Measurements from ENCODE around the gene ST3GAL5. TPM values are rescaled to one million over a fixed set of nuclear protein-coding genes. Genes with fewer than 3 reads are reported as not detected.

ST3GAL5 gene
- total RNA-seq, 1 donor from 2014 or later: 46.5 TPM

DNA sequence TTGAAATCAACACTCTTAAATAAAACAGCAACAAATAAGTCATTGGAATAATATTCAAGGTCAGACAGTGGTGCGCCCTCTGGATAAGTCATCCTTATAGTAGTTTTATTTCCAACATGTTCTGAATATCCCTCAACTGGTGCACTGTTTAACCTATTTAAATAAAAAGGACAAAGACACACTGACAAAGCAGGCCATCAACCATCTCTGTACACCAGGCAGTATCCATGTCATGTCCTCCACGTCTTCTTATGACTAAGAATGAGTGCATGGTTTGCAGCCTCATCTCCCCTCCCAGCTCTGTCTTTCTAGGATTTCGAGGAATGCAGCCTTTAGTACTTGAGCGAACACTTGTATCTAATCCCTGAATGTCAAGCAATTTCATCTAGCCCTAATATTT lies 42.4 kb downstream of the ST3GAL5 start:
- Mint-ChIP-seq H3K27ac (ENCODE audit: unreplicated experiment) (no peak overlapping the region), H3K4me1 (ENCODE audit: low read depth, unreplicated experiment) (no peaks in the 10 kb centered on the region)
- DNase-seq: no peak

GRCh38 chr2:85844486-85844885 lies 44.3 kb downstream of the ST3GAL5 start:
- Mint-ChIP-seq H3K27me3 (ENCODE audit: unreplicated experiment) (no peaks in the 10 kb centered on the region), H3K4me1 (ENCODE audit: low read depth, unreplicated experiment) (peaks cover under 1% of the 10 kb centered on the region), H3K9me3 (ENCODE audit: unreplicated experiment) (no peaks in the 10 kb centered on the region), H3K27ac (ENCODE audit: unreplicated experiment) (no peak overlapping the region), H3K36me3 (ENCODE audit: unreplicated experiment) (peaks cover 8% of the 10 kb centered on the region), H3K4me3 (ENCODE audit: unreplicated experiment) (no peak overlapping the region)
- DNase-seq: no peak
- no peak for TF ChIP-seq CTCF (IDR thresholded peaks at IDR 0.05; ENCODE audit: partially characterized antibody, unreplicated experiment)

More for the DNA sequence above, 42.4 kb downstream of the ST3GAL5 start:
- no peak for TF ChIP-seq CTCF (IDR thresholded peaks at IDR 0.05; ENCODE audit: partially characterized antibody, unreplicated experiment)
- H3K4me3 Mint-ChIP-seq (ENCODE audit: unreplicated experiment): no peak overlapping the region
- peaks cover 8% of the 10 kb centered on the region for H3K36me3 Mint-ChIP-seq (ENCODE audit: unreplicated experiment)
- H3K27me3 Mint-ChIP-seq (ENCODE audit: unreplicated experiment): no peaks in the 10 kb centered on the region
- H3K9me3 Mint-ChIP-seq (ENCODE audit: unreplicated experiment): no peaks in the 10 kb centered on the region

DNA sequence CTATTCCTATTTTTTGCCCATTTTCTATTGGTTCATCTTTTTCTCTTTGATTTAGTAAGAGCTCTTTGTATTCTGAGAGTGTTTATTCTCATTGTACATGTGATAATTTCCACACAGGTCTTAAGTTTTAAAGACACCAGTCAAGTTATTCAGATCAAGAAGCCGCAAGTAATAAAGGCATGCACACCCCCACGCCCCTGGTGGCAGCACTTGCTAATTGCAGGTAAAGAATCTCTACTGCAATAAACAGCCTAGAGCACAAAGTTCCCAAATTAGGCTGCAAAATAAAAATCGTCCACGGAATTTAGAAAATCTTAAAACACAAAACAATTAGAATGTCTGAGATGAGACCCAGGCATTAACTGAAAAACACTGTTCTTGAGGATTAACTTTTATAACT lies 45.2 kb downstream of the ST3GAL5 start:
- Mint-ChIP-seq H3K4me3 (ENCODE audit: unreplicated experiment) (no peak overlapping the region), H3K36me3 (ENCODE audit: unreplicated experiment) (peaks cover 8% of the 10 kb centered on the region)

GRCh38 chr2:85840091-85840490 lies 48.7 kb downstream of the ST3GAL5 start:
- H3K27me3 Mint-ChIP-seq (ENCODE audit: unreplicated experiment): no peaks in the 10 kb centered on the region
- no peak overlapping the region for H3K27ac Mint-ChIP-seq (ENCODE audit: unreplicated experiment)
- peaks cover 3% of the 10 kb centered on the region for H3K9me3 Mint-ChIP-seq (ENCODE audit: unreplicated experiment)
- H3K4me3 Mint-ChIP-seq (ENCODE audit: unreplicated experiment): no peak overlapping the region
- TF ChIP-seq CTCF (IDR thresholded peaks at IDR 0.05; ENCODE audit: partially characterized antibody, unreplicated experiment): no peak
- H3K4me1 Mint-ChIP-seq (ENCODE audit: low read depth, unreplicated experiment): peaks cover 4% of the 10 kb centered on the region
- DNase-seq: no peak
- H3K36me3 Mint-ChIP-seq (ENCODE audit: unreplicated experiment): peaks cover 8% of the 10 kb centered on the region

More for the DNA sequence above, 45.2 kb downstream of the ST3GAL5 start:
- peaks cover 4% of the 10 kb centered on the region for H3K4me1 Mint-ChIP-seq (ENCODE audit: low read depth, unreplicated experiment)
- H3K27me3 Mint-ChIP-seq (ENCODE audit: unreplicated experiment): no peaks in the 10 kb centered on the region
- peak; percentile 39 for DNase-seq
- H3K27ac Mint-ChIP-seq (ENCODE audit: unreplicated experiment): no peak overlapping the region
- no peaks in the 10 kb centered on the region for H3K9me3 Mint-ChIP-seq (ENCODE audit: unreplicated experiment)
- TF ChIP-seq CTCF (IDR thresholded peaks at IDR 0.05; ENCODE audit: partially characterized antibody, unreplicated experiment): peak; percentile 74

GRCh38 chr2:85839461-85839860 lies 49.3 kb downstream of the ST3GAL5 start:
- Mint-ChIP-seq H3K27ac (ENCODE audit: unreplicated experiment) (no peak overlapping the region), H3K4me1 (ENCODE audit: low read depth, unreplicated experiment) (peaks cover 4% of the 10 kb centered on the region), H3K36me3 (ENCODE audit: unreplicated experiment) (peaks cover 8% of the 10 kb centered on the region), H3K4me3 (ENCODE audit: unreplicated experiment) (no peak overlapping the region), H3K9me3 (ENCODE audit: unreplicated experiment) (peaks cover 3% of the 10 kb centered on the region), H3K27me3 (ENCODE audit: unreplicated experiment) (no peaks in the 10 kb centered on the region)
- no peak for TF ChIP-seq CTCF (IDR thresholded peaks at IDR 0.05; ENCODE audit: partially characterized antibody, unreplicated experiment)
- DNase-seq: no peak

All from glutamatergic neuron (in vitro differentiated cells).